HG03045 (cell line): Measurements from ENCODE around the gene ZNF407.

ENCODE experiments used
- ATAC-seq: cut with Tn5 transposase; IDR thresholded peaks from one replicate; pipeline ENCODE4 v1.9.1; 2021; ENCODE audit warnings: mild to moderate bottlenecking, moderate library complexity; ENCODE audit not compliant: unreplicated experiment

The ZNF407 gene

GRCh38 chr18:74715865-74716712 is 118.4 kb downstream of the ZNF407 start:
- ATAC-seq = no peak

DNA sequence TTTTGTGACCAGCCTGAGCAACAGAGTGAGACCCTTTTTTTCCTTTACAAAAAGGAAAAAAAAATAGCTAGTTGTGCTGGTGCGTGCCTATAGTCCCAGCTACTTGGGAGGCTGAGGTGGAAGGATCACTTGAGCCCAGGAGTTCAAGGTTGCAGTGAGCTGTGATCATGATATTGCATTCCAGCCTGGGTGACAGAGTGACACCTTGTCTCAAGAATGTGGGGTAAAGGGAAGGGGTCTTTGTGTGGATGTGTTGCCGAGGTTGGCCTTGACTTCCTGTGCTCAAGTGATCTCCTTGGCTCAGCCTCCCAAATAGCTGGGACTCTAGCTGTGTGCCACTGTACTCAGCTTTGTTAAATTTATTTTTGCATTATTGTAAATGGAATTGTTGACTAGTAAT is 120.6 kb downstream of the ZNF407 start:
- no peak for ATAC-seq

- no peak for ATAC-seq
Measured at GRCh38 chr18:74722237-74722636, 124.6 kb downstream of the ZNF407 start.

DNA sequence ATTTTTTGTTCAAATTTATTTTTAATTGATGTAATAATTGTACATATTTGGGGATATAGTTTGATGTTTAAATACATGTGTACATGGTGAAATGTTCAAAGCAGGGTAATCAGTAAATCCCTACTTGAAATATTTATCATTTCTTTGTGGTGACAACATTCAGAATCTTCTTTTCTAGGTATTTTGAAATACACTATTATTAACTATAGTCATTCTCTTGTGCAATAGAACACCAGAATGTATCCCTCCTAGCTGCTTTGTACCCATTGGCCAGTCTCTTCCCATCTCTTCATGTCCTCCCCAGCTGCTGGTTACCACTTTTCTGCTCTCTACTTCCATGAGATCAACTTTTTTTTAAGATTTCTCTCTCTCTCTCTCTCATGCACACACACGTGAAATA is 126.5 kb downstream of the ZNF407 start:
- ATAC-seq = no peak

DNA sequence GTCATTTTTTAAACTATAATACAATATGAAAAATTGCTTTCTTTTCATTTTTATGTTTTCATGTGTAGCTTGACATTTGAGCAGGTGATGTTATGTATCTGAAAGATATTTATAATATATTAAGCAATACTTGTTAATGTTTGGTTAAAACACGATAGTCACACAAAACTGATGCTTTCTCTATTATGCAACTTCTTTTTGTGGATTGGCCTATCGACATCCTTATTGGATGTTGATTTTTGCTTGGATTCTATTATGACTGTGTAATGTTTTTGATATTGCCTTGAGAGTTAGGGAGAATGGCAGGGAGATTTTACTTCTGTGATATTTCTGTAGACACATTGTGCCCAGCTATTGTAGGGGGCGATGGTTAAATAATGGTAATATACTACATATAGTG is 128.0 kb downstream of the ZNF407 start:
- ATAC-seq = no peak

GRCh38 chr18:74728586-74728985 is 130.9 kb downstream of the ZNF407 start:
- no peak for ATAC-seq

- no peak for ATAC-seq
Measured at GRCh38 chr18:74731097-74731496, 133.4 kb downstream of the ZNF407 start.

DNA sequence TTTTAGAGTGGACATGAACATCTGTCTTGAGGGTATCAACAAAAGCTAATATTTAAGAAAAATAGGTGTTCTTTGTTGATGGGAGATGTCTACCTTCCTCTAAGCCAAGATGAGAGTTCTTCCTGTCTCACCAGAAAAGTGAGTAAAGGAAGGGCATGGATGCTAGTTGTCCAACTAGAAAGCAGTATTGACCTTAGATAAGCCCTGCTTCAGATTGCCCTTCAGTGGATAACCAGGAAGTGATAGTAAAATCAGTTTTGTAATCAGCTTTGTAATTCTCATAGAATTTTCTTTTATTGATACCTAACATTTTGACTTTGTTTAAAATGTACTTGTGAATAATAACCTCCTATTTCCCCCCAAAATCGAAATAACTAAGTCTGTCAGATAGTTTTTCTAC is 134.7 kb downstream of the ZNF407 start:
- no peak for ATAC-seq

DNA sequence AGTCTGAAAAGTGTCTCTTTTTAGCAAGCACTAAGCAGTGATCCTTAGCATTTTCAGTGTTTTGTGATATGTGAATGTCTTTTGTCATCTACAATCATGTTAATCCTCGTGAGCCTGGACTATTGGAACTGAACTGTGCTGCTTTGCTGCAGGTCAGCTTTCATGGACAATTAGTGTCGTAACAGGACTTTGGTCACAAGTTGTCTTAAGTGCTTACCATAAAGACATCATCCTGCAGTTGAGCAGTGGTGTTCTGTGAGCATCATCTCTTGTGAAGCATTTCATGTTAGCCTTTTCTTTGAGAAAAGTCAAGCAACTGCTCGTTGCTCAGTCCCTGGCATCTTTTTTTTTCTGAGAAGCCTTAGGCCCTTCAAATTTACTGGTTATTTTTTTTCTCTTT is 135.9 kb downstream of the ZNF407 start:
- no peak for ATAC-seq

GRCh38 chr18:74734013-74734444 is 136.4 kb downstream of the ZNF407 start:
- ATAC-seq = no peak

- ATAC-seq = no peak
Measured at GRCh38 chr18:74739926-74740325, 142.3 kb downstream of the ZNF407 start.

DNA sequence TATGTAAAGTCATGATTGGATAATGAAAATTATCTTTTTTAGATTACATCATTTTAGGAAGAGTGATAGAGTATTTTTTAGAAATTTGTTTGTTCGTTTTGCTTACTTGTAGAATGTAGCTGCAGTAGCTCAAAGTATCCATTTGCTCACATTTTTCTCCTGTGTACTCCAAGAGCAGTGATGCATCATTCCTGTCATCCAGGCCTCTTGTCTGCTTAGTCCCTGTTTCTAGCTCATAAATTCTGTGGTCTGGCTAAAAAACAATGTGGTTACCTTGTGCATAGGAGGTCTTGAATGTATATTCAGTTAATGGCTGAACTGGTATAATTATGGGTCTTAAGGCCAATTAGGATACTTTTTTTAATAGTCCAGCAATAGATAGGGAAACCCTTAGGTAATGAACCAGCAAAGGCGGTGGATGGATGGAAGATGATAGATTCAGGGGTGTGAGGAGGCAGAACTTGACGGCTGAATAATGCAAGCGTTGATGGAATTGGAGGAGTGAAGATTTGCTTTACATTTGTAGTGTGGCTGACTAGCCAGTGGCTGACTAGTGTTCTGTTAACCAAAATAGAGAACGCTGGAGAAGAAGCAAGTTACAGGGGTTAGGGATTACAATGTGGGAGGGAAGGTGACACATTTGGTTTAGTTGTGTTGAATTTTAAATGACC is 145.0 kb downstream of the ZNF407 start:
- ATAC-seq = no peak

GRCh38 chr18:74745633-74746403 is 148.1 kb downstream of the ZNF407 start:
- ATAC-seq = no peak

- no peak for ATAC-seq
Measured at GRCh38 chr18:74748809-74749208, 151.1 kb downstream of the ZNF407 start.

DNA sequence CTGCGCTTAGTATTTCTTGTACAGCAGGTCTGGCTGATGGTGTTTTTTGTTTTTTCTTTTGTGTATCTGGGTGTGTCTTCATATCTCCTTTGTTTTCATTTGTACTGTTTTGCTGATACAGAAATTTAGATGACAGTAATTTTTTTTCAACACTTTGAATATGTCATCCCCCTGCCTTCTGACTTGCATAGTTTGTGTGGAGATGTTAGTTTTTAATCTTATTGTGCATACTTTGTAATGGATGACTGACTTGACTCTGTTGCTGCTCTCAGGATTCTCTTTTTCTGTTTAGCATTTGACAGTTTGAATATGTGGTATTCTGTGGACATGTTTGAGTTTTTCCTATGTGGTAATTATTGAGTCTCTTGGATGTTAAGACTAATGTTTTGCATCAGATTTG is 161.3 kb downstream of the ZNF407 start:
- no peak for ATAC-seq

- ATAC-seq = no peak
Measured at GRCh38 chr18:74760026-74760425, 162.4 kb downstream of the ZNF407 start.

DNA sequence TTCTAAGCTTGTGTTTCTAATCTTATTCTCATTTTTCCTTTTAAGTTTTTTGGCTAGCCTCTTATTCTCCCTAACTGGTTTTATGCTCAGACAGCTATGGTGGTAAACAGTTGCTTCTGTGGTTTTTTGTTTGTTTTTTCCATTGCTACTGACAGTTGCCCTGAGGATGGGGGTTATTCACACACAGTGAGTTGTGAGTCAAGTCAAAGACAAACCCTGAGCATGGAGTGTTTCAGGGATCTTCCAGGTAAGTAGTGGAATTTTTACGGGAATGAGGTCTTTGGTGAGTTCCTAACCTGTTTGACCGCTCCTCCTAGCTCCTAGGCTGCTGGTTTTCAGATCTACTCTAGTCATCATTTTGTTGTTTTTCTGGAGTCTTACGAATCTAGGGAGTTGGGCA is 162.8 kb downstream of the ZNF407 start:
- ATAC-seq = no peak

- ATAC-seq = no peak
Measured at GRCh38 chr18:74766251-74766650, 168.6 kb downstream of the ZNF407 start.

GRCh38 chr18:74768096-74768495 is 170.4 kb downstream of the ZNF407 start:
- no peak for ATAC-seq

DNA sequence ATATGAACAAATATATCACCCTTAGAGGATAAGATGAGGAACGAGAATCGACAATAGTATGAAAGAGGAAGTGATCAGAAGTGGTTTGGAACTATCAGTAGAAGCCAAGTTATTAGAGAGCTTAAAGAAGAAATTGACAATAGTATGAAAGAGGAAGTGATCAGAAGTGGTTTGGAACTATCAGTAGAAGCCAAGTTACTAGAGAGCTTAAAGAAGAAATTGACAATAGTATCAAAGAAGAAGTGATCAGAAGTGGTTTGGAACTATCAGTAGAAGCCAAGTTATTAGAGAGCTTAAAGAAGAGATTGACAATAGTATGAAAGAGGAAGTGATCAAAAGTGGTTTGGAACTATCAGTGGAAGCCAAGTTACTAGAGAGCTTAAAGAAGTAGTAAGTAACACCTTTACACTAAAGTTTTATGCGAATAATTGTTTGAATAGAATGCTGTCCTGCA is 175.5 kb downstream of the ZNF407 start:
- no peak for ATAC-seq

DNA sequence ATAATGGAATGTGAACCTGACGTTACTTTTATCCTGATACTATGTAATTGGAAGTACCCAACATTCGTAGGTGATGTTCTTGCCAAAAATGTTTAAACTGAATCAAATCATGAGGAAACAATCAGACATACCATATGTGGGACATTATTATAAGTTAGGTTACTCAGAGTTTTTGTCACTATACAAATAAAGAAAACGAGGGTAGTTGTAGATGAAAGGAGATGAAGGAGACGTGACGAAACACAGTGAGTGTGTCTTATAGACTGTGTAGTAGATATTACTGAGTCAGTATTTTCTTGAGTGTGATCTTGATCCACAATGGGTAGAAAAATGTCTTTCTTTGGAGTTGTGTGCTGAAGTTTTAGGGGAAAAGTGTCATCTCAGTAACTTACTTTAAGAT is 176.8 kb downstream of the ZNF407 start:
- ATAC-seq = no peak

GRCh38 chr18:74775239-74775638 is 177.6 kb downstream of the ZNF407 start:
- no peak for ATAC-seq
